Activated CD8-positive, alpha-beta memory T cell treated with anti-CD3 and anti-CD28 coated beads for 4 hours (primary cell): ENCODE measurements around the gene CTNNA2.

ENCODE experiments used
- DNase-seq, 2 donors: peaks; one replicate each; pipeline ENCODE4 v3.0.0-alpha.2; 2020; ENCODE audit warnings: low read depth in 2 of 2

The CTNNA2 gene

GRCh38 chr2:80546766-80547165 lies 1033.9 kb downstream of the CTNNA2 start:
- DNase-seq: no peak

- DNase-seq: no peak
Measured at GRCh38 chr2:80547344-80547743, 1034.5 kb downstream of the CTNNA2 start.

- DNase-seq: no peak
Measured at GRCh38 chr2:80548469-80548868, 1035.6 kb downstream of the CTNNA2 start.

GRCh38 chr2:80549901-80550300 lies 1037.0 kb downstream of the CTNNA2 start:
- DNase-seq: no peak

GRCh38 chr2:80560326-80560725 lies 1047.5 kb downstream of the CTNNA2 start:
- no peak for DNase-seq

- DNase-seq: no peak
Measured at GRCh38 chr2:80568011-80568410, 1055.2 kb downstream of the CTNNA2 start.

GRCh38 chr2:80573167-80573566 lies 1060.3 kb downstream of the CTNNA2 start:
- DNase-seq: no peak

- no peak for DNase-seq
Measured at GRCh38 chr2:80573950-80574349, 1061.1 kb downstream of the CTNNA2 start.

GRCh38 chr2:80579756-80580155 lies 1066.9 kb downstream of the CTNNA2 start:
- DNase-seq: no peak

GRCh38 chr2:80591233-80591632 lies 1078.4 kb downstream of the CTNNA2 start:
- no peak for DNase-seq

- DNase-seq: no peak
Measured at GRCh38 chr2:80592106-80592505, 1079.3 kb downstream of the CTNNA2 start.

- no peak for DNase-seq
Measured at GRCh38 chr2:80610108-80610507, 1097.3 kb downstream of the CTNNA2 start.

GRCh38 chr2:80621656-80622055 lies 1108.8 kb downstream of the CTNNA2 start:
- no peak for DNase-seq

GRCh38 chr2:80624062-80624461 lies 1111.2 kb downstream of the CTNNA2 start:
- no peak for DNase-seq

- no peak for DNase-seq
Measured at GRCh38 chr2:80634590-80634989, 1121.7 kb downstream of the CTNNA2 start.

- no peak for DNase-seq
Measured at GRCh38 chr2:80638783-80639182, 1125.9 kb downstream of the CTNNA2 start.

- DNase-seq: no peak
Measured at GRCh38 chr2:80642465-80642864, 1129.6 kb downstream of the CTNNA2 start.

- no peak for DNase-seq
Measured at GRCh38 chr2:80643598-80643997, 1130.7 kb downstream of the CTNNA2 start.

GRCh38 chr2:80651435-80651834 lies 1138.6 kb downstream of the CTNNA2 start:
- no peak for DNase-seq

- DNase-seq: no peak
Measured at GRCh38 chr2:80655265-80655664, 1142.4 kb downstream of the CTNNA2 start.

- DNase-seq: no peak
Measured at GRCh38 chr2:80670763-80671162, 1157.9 kb downstream of the CTNNA2 start.

- DNase-seq: no peak
Measured at GRCh38 chr2:80687524-80687923, 1174.7 kb downstream of the CTNNA2 start.

- DNase-seq: no peak
Measured at GRCh38 chr2:80689106-80689505, 1176.3 kb downstream of the CTNNA2 start.
